OCI-LY7 (cell line): Measurements from ENCODE around the gene ANO6. TPM values are rescaled to one million over a fixed set of nuclear protein-coding genes. Genes with fewer than 3 reads are reported as not detected.

ENCODE experiments used
- BruUV-seq: library from RNA; stranded (reverse); fragments of 400-500 nt; replicated peaks from 2 replicates; lab custom pipeline; 2021; lab: Mats Ljungman, UMichigan
- CTCF ChIA-PET: fragments of 300-600 bp; sonication (Branson Sonifier 250); formaldehyde crosslinking; loops from one replicate; lab custom pipeline; 2022; ENCODE audit warnings: antibody characterized with exemption; ENCODE audit not compliant: unreplicated experiment; lab: Charles Lee
- POLR2A ChIA-PET: fragments of 300-600 bp; sonication (Branson Sonifier 250); formaldehyde crosslinking; loops from one replicate; lab custom pipeline; 2022; ENCODE audit warnings: antibody characterized with exemption; lab: Charles Lee
- DNase-seq: peaks from one replicate; pipeline ENCODE4 v3.0.0-alpha.2; 2015; ENCODE audit warnings: low spot score
- H2AFZ ChIP-seq: fragments of 200-600 bp; sonication (generic), shearing (Covaris generic); 2 replicates; pipeline ENCODE4 v1.6.1; 2014; ENCODE audit warnings: mild to moderate bottlenecking, antibody characterized with exemption, low read length, moderate library complexity
- H3K27ac ChIP-seq: fragments of 200-600 bp; sonication (generic); 2 replicates; pipeline ENCODE4 v1.5.1; 2014; ENCODE audit warnings: mixed run types, low read depth, mild to moderate bottlenecking, moderate library complexity, low read length, inconsistent platforms; ENCODE audit not compliant: poor library complexity, severe bottlenecking
- H3K36me3 ChIP-seq: fragments of 200-600 bp; sonication (generic); 2 replicates; pipeline ENCODE4 v1.6.1; 2014; ENCODE audit warnings: mild to moderate bottlenecking, antibody characterized with exemption, low read length, moderate library complexity, mixed read lengths; ENCODE audit not compliant: insufficient read depth
- H3K4me1 ChIP-seq: fragments of 200-600 bp; sonication (generic); 2 replicates; pipeline ENCODE4 v1.5.1; 2014; ENCODE audit warnings: mild to moderate bottlenecking, low read length; ENCODE audit not compliant: insufficient read depth, poor library complexity, severe bottlenecking
- H3K4me2 ChIP-seq: fragments of 200-600 bp; sonication (generic); 2 replicates; pipeline ENCODE4 v1.6.1; 2014; ENCODE audit warnings: mild to moderate bottlenecking, low read length
- H3K4me3 ChIP-seq: fragments of 200-600 bp; sonication (generic); 2 replicates; pipeline ENCODE4 v1.5.1; 2014; ENCODE audit warnings: mild to moderate bottlenecking, low read depth, low read length; ENCODE audit not compliant: poor library complexity, severe bottlenecking
- H3K79me2 ChIP-seq: fragments of 200-600 bp; sonication (generic); 2 replicates; pipeline ENCODE4 v1.6.1; 2016; ENCODE audit warnings: low read depth, mild to moderate bottlenecking, low read length, moderate library complexity, mixed read lengths; ENCODE audit not compliant: insufficient read depth
- H3K9me2 ChIP-seq: fragments of 200-600 bp; sonication (generic); 2 replicates; pipeline ENCODE4 v1.6.1; 2016; ENCODE audit warnings: mild to moderate bottlenecking, low read length, mixed read lengths; ENCODE audit not compliant: insufficient read depth
- H3K9me3 ChIP-seq: fragments of 200-600 bp; sonication (generic); 2 replicates; pipeline ENCODE4 v1.6.1; 2014; ENCODE audit warnings: mild to moderate bottlenecking, mixed run types, low read length, mixed read lengths
- H4K20me1 ChIP-seq: fragments of 200-600 bp; sonication (generic); 2 replicates; pipeline ENCODE4 v1.6.1; 2014; ENCODE audit warnings: mild to moderate bottlenecking, antibody characterized with exemption, low read length, moderate library complexity, mixed read lengths; ENCODE audit not compliant: insufficient read depth
- CTCF ChIP-seq: fragments of 200-600 bp; sonication (generic); conservative IDR thresholded peaks from 2 replicates; pipeline ENCODE4 v1.5.1; 2014; ENCODE audit warnings: mild to moderate bottlenecking, antibody characterized with exemption, low read length, moderate library complexity, mixed read lengths
- EZH2phosphoT487 ChIP-seq: fragments of 200-600 bp; sonication (generic); IDR thresholded peaks from 2 replicates; pipeline ENCODE4 v1.6.1; 2018; ENCODE audit warnings: low read depth, borderline replicate concordance, mild to moderate bottlenecking, mixed run types, antibody characterized with exemption, low read length, moderate library complexity, mixed read lengths
- intact Hi-C: fragments of 100-400 bp; cut with micrococcal nuclease; formaldehyde crosslinking; loops from one replicate; pipeline ENCODE4 v1.10.0; 2022; ENCODE audit not compliant: unreplicated experiment
- total RNA-seq, 2 experiments: library from RNA; depleted of rRNA in 1 of 2; stranded (reverse); fragments of >200 nt in 1 of 2; shearing (Covaris generic) in 1 of 2; gene quantifications; 2 replicates each; pipeline ENCODE4 v1.2.3, GENCODE V29; 2014 to 2022

ANO6 gene
- total RNA-seq, 2 experiments from 2014 or later: 15.0 to 17.7 TPM

GRCh38 chr12:45355730-45356129 lies 139.8 kb downstream of the ANO6 start:
- Histone ChIP-seq H3K79me2 (no peaks in the 10 kb centered on the region), H3K36me3 (no peaks in the 10 kb centered on the region; the same call in 1 of the 2 replicates), H4K20me1 (no peaks in the 10 kb centered on the region), H2AFZ (no peak overlapping the region), H3K4me2 (no peak overlapping the region), H3K9me3 (no peaks in the 10 kb centered on the region), H3K4me1 (peaks cover 2% of the 10 kb centered on the region), H3K27ac (no peak overlapping the region), H3K4me3 (no peak overlapping the region), H3K9me2 (no peaks in the 10 kb centered on the region)
- intact Hi-C loops: no loop called here
- CTCF ChIA-PET: no interaction called here
- no TSS peak for BruUV-seq
- no peak for TF ChIP-seq CTCF
- TF ChIP-seq EZH2phosphoT487: no peak
- POLR2A ChIA-PET: no interaction called here
- no peak for DNase-seq

- Histone ChIP-seq H3K4me1 (peaks cover 2% of the 10 kb centered on the region), H3K9me2 (no peaks in the 10 kb centered on the region), H3K27ac (no peak overlapping the region), H3K9me3 (no peaks in the 10 kb centered on the region), H2AFZ (no peak overlapping the region), H3K4me3 (no peak overlapping the region), H3K79me2 (no peaks in the 10 kb centered on the region), H3K36me3 (no peaks in the 10 kb centered on the region; the same call in 1 of the 2 replicates), H4K20me1 (no peaks in the 10 kb centered on the region), H3K4me2 (no peak overlapping the region)
- intact Hi-C loops: no loop called here
- ChIA-PET POLR2A (interaction anchor here (1.0 to 1.1 kb wide), 2 partner anchors 13 to 179 kb away, joined by 3 read pairs; no protein-coding TSS in a partner anchor), CTCF (no interaction called here)
- no peak for TF ChIP-seq EZH2phosphoT487
- TF ChIP-seq CTCF: no peak
- no peak for DNase-seq
- BruUV-seq: no TSS peak
These were observed 141.1 kb downstream of the ANO6 start for GRCh38 chr12:45356822-45357538.
